SK-N-SH (cell line): ENCODE measurements around the gene SORL1. TPM values are rescaled to one million over a fixed set of nuclear protein-coding genes. Genes with fewer than 3 reads are reported as not detected.

ENCODE experiments used
- CTCF ChIA-PET: fragments of 300-600, 350-600 bp; formaldehyde crosslinking; extraction: SDS; loops from one replicate; lab custom pipeline; 2021; lab: Yijun Ruan, JAX
- POLR2A ChIA-PET: fragments of 350-600 bp; sonication (Branson Sonifier 250); formaldehyde crosslinking; extraction: SDS; loops from one replicate; lab custom pipeline; 2020; ENCODE audit warnings: antibody characterized with exemption, inconsistent platforms; lab: Yijun Ruan, JAX
- DNase-seq: peaks from one replicate; pipeline ENCODE4 v3.0.0; 2012
- H2AFZ ChIP-seq: fragments of 200-600 bp; sonication (generic); 2 replicates; pipeline ENCODE4 v1.8.1; 2016; ENCODE audit warnings: antibody characterized with exemption, mild to moderate bottlenecking, low read depth
- H3F3A ChIP-seq: fragments of 200-600 bp; sonication (generic); replicated peaks from 2 replicates; pipeline ENCODE3; 2016; ENCODE audit warnings: antibody characterized with exemption, mild to moderate bottlenecking; ENCODE audit not compliant: insufficient read depth
- H3K27ac ChIP-seq, 2 experiments: fragments of 200-500 bp in 1 of 2; fragments of 200-600 bp in 1 of 2; sonication (Bioruptor generic) in 1 of 2; sonication (generic), shearing (Covaris generic) in 1 of 2; 2 replicates each; pipeline versions ENCODE4 v1.5.1 to v1.6.1; 2014 to 2016; ENCODE audit warnings: low read depth in 2 of 2, inconsistent platforms in 1 of 2, low read length in 1 of 2, mild to moderate bottlenecking in 1 of 2, mixed read lengths in 1 of 2
- H3K27me3 ChIP-seq: fragments of 200-600 bp; sonication (generic), shearing (Covaris generic); 2 replicates; pipeline ENCODE4 v1.6.1; 2016; ENCODE audit warnings: mixed run types; ENCODE audit not compliant: insufficient read depth
- H3K36me3 ChIP-seq, 2 experiments: fragments of 200-500 bp in 1 of 2; fragments of 200-600 bp in 1 of 2; sonication (Bioruptor generic) in 1 of 2; sonication (generic) in 1 of 2; replicated peaks in 1 of 2; 2 replicates each; pipeline versions ENCODE3 to v1.5.1; 2014 to 2016; ENCODE audit warnings: low read length in 1 of 2, mild to moderate bottlenecking in 1 of 2; ENCODE audit not compliant: insufficient read depth in 2 of 2, control insufficient read depth in 1 of 2
- H3K4me1 ChIP-seq, 2 experiments: fragments of 200-500 bp in 1 of 2; fragments of 200-600 bp in 1 of 2; sonication (Bioruptor generic) in 1 of 2; sonication (generic), shearing (Covaris generic) in 1 of 2; 2 replicates each; pipeline versions ENCODE4 v1.5.1 to v1.6.1; 2014 to 2016; ENCODE audit warnings: low read depth in 1 of 2, low read length in 1 of 2, mixed run types in 1 of 2; ENCODE audit not compliant: insufficient read depth in 2 of 2, control insufficient read depth in 1 of 2
- H3K4me2 ChIP-seq: fragments of 200-600 bp; sonication (generic), shearing (Covaris generic); 2 replicates; pipeline ENCODE4 v1.6.1; 2017; ENCODE audit warnings: mixed run types
- H3K4me3 ChIP-seq, 2 experiments: fragments of 200-500 bp in 1 of 2; fragments of 200-600 bp in 1 of 2; sonication (Bioruptor generic) in 1 of 2; sonication (generic), shearing (Covaris generic) in 1 of 2; 2 replicates each; pipeline versions ENCODE4 v1.5.1 to v1.8.1; 2014 to 2016; ENCODE audit warnings: low read depth in 2 of 2, inconsistent platforms in 1 of 2, low read length in 1 of 2, mild to moderate bottlenecking in 1 of 2, mixed read lengths in 1 of 2, moderate library complexity in 1 of 2
- H3K79me2 ChIP-seq: fragments of 200-600 bp; sonication (generic); 2 replicates; pipeline ENCODE4 v1.8.1; 2017; ENCODE audit warnings: mild to moderate bottlenecking; ENCODE audit not compliant: insufficient read depth
- H3K9ac ChIP-seq: fragments of 200-600 bp; sonication (generic); 2 replicates; pipeline ENCODE4 v1.6.1; 2017; ENCODE audit warnings: mixed run types
- H3K9me2 ChIP-seq: fragments of 200-600 bp; sonication (generic); 2 replicates; pipeline ENCODE4 v1.6.1; 2017; ENCODE audit warnings: mixed run types
- H3K9me3 ChIP-seq: fragments of 200-600 bp; sonication (generic); 2 replicates; pipeline ENCODE4 v1.6.1; 2017; ENCODE audit warnings: mixed run types, mild to moderate bottlenecking, moderate library complexity
- H4K20me1 ChIP-seq: fragments of 200-600 bp; sonication (generic); 2 replicates; pipeline ENCODE4 v1.6.1; 2017; ENCODE audit warnings: mild to moderate bottlenecking, mixed run types; ENCODE audit not compliant: insufficient read depth
- CHD2 ChIP-seq: fragments of 150-350 bp; IDR thresholded peaks from 2 replicates; pipeline ENCODE4 v1.6.1; 2018; ENCODE audit warnings: low read length; ENCODE audit not compliant: partially characterized antibody
- CTCF ChIP-seq: fragments of 200-600 bp; sonication (generic); IDR thresholded peaks from 2 replicates; pipeline ENCODE4 v1.6.1; 2017; ENCODE audit warnings: antibody characterized with exemption, mild to moderate bottlenecking, moderate library complexity
- FOSL2 ChIP-seq: IDR thresholded peaks from 2 replicates; pipeline ENCODE4 v1.4.0; 2012; ENCODE audit warnings: low read depth, mild to moderate bottlenecking, moderate library complexity, borderline replicate concordance
- GABPA ChIP-seq: IDR thresholded peaks from 2 replicates; pipeline ENCODE4 v1.4.0; 2012; ENCODE audit warnings: low read depth, mild to moderate bottlenecking
- GATA2 ChIP-seq: sonication (generic); formaldehyde crosslinking; IDR thresholded peaks from 2 replicates; pipeline ENCODE4 v1.5.0; 2020; ENCODE audit warnings: mild to moderate bottlenecking, missing genetic modification reagents
- IRF3 ChIP-seq: fragments of 150-350 bp; IDR thresholded peaks from 2 replicates; pipeline ENCODE4 v1.6.1; 2016; ENCODE audit warnings: mild to moderate bottlenecking, low read depth, low read length
- JUND ChIP-seq: IDR thresholded peaks from 2 replicates; pipeline ENCODE4 v1.4.0; 2012
- MEF2A ChIP-seq: IDR thresholded peaks from 2 replicates; pipeline ENCODE4 v1.4.0; 2012; ENCODE audit warnings: low read depth, borderline replicate concordance
- NFIC ChIP-seq: IDR thresholded peaks from 2 replicates; pipeline ENCODE4 v1.4.0; 2012; ENCODE audit warnings: borderline replicate concordance
- NRF1 ChIP-seq: IDR thresholded peaks from 2 replicates; pipeline ENCODE4 v1.6.1; 2012; ENCODE audit warnings: low read depth, mild to moderate bottlenecking, low read length
- PBX3 ChIP-seq: IDR thresholded peaks from 2 replicates; pipeline ENCODE4; 2012
- RAD21 ChIP-seq: IDR thresholded peaks from 2 replicates; pipeline ENCODE4 v1.6.1; 2012; ENCODE audit warnings: mild to moderate bottlenecking, low read length
- RFX5 ChIP-seq: IDR thresholded peaks from 2 replicates; pipeline ENCODE4 v1.6.1; 2012; ENCODE audit warnings: mild to moderate bottlenecking, improper control_type of control experiment, low read length
- SIN3A ChIP-seq: IDR thresholded peaks from 2 replicates; pipeline ENCODE4 v1.6.1; 2012; ENCODE audit warnings: low read depth, mild to moderate bottlenecking, low read length, moderate library complexity, borderline replicate concordance
- SMC3 ChIP-seq: IDR thresholded peaks from 2 replicates; pipeline ENCODE4 v1.6.1; 2012; ENCODE audit warnings: low read depth, low read length, improper control_type of control experiment
- TAF1 ChIP-seq: IDR thresholded peaks from 2 replicates; pipeline ENCODE4 v1.6.1; 2012; ENCODE audit warnings: low read depth, mild to moderate bottlenecking, low read length, moderate library complexity, borderline replicate concordance
- USF2 ChIP-seq: fragments of 150-350 bp; IDR thresholded peaks from 2 replicates; pipeline ENCODE4 v1.6.1; 2017; ENCODE audit warnings: antibody characterized with exemption, low read length, low read depth, borderline replicate concordance
- YY1 ChIP-seq: IDR thresholded peaks from 2 replicates; pipeline ENCODE4 v1.4.0; 2012; ENCODE audit warnings: low read depth, mild to moderate bottlenecking
- ZBTB33 ChIP-seq: IDR thresholded peaks from 2 replicates; pipeline ENCODE4 v1.4.0; 2012; ENCODE audit warnings: low read depth, borderline replicate concordance
- WGBS: methylation state at CpG from one replicate; pipeline ENCODE4 v1.1.6; 2017; ENCODE audit warnings: low lambda C conversion rate; 5-methylcytosine and 5-hydroxymethylcytosine counted together
- polyA plus RNA-seq, 3 experiments: library from polyadenylated mRNA; depleted of rRNA; stranded (reverse); fragments of >200 nt; gene quantifications; 2 replicates each; pipeline ENCODE4 v1.2.3, GENCODE V29; 2012

Gene SORL1
- polyA plus RNA-seq, 1 of the 3 experiments (the other 2 are of a cell fraction): 7.1 TPM

GRCh38 chr11:121563003-121563402 lies 110.9 kb downstream of the SORL1 start:
- no peaks in the 10 kb centered on the region for H4K20me1 ChIP-seq
- H2AFZ ChIP-seq: no peak overlapping the region
- no peaks in the 10 kb centered on the region for H3K9me2 ChIP-seq
- H3K9ac ChIP-seq: no peak overlapping the region
- H3F3A ChIP-seq: no peaks in the 10 kb centered on the region
- H3K27me3 ChIP-seq: no peaks in the 10 kb centered on the region
- POLR2A ChIA-PET: no interaction called here
- TF ChIP-seq RFX5 (no peak), TAF1 (no peak), CHD2 (no peak), FOSL2 (no peak), GABPA (no peak), SMC3 (no peak), NFIC (no peak), MEF2A (no peak)
- H3K4me2 ChIP-seq: no peak overlapping the region
- H3K36me3 ChIP-seq: peaks cover 0 to 3% of the 10 kb centered on the region in 2 experiments
- DNase-seq: no peak
- H3K9me3 ChIP-seq: no peaks in the 10 kb centered on the region
- 90% methylated on average over 4 of the region's 4 CpGs for WGBS
- no peak overlapping the region for H3K4me3 ChIP-seq
- CTCF ChIA-PET: interaction anchor here (1.4 kb wide), 1 partner anchor 18 kb away, joined by 3 read pairs; no protein-coding TSS in a partner anchor
- H3K27ac ChIP-seq: no peak overlapping the region
- H3K79me2 ChIP-seq: no peaks in the 10 kb centered on the region
- H3K4me1 ChIP-seq: peaks cover 0 to 2% of the 10 kb centered on the region in 2 experiments; a peak in 1 of 4 replicates

- H3K9me2 ChIP-seq: no peaks in the 10 kb centered on the region
- ChIA-PET POLR2A (no interaction called here), CTCF (interaction anchor here (1.3 kb wide), 1 partner anchor 97 kb away, joined by 3 read pairs; no protein-coding TSS in a partner anchor)
- DNase-seq: no peak
- no peak overlapping the region for H3K4me3 ChIP-seq
- peaks cover 0 to 2% of the 10 kb centered on the region in 2 experiments; a peak in 1 of 4 replicates for H3K4me1 ChIP-seq
- WGBS: 79% methylated on average over 8 of the region's 8 CpGs
- no peak overlapping the region for H2AFZ ChIP-seq
- peaks cover 0 to 3% of the 10 kb centered on the region in 2 experiments for H3K36me3 ChIP-seq
- no peaks in the 10 kb centered on the region for H3K9me3 ChIP-seq
- no peak overlapping the region for H3K4me2 ChIP-seq
- no peaks in the 10 kb centered on the region for H4K20me1 ChIP-seq
- no peaks in the 10 kb centered on the region for H3K79me2 ChIP-seq
- H3K27me3 ChIP-seq: no peaks in the 10 kb centered on the region
- H3K9ac ChIP-seq: no peak overlapping the region
- H3F3A ChIP-seq: no peaks in the 10 kb centered on the region
- no peak overlapping the region for H3K27ac ChIP-seq
- TF ChIP-seq NRF1 (no peak), IRF3 (no peak), SMC3 (no peak), TAF1 (no peak), RAD21 (no peak), YY1 (no peak), GABPA (no peak), USF2 (no peak), CTCF (no peak), SIN3A (no peak), PBX3 (no peak), ZBTB33 (no peak), JUND (no peak), GATA2 (CRISPR knock-in tag) (no peak), MEF2A (no peak)
These were observed 112.0 kb downstream of the SORL1 start for GRCh38 chr11:121563900-121564822.
